GM12872 (cell line): Measurements from ENCODE around the gene VHLL.

Source experiments
- TF ChIP-seq, protein P1 (sequence below): IDR thresholded peaks from 3 replicates; pipeline ENCODE4 v1.5.1; 2011; ENCODE audit warnings: low read depth, mild to moderate bottlenecking, low read length, moderate library complexity; ENCODE audit not compliant: insufficient read depth

The VHLL gene

DNA sequence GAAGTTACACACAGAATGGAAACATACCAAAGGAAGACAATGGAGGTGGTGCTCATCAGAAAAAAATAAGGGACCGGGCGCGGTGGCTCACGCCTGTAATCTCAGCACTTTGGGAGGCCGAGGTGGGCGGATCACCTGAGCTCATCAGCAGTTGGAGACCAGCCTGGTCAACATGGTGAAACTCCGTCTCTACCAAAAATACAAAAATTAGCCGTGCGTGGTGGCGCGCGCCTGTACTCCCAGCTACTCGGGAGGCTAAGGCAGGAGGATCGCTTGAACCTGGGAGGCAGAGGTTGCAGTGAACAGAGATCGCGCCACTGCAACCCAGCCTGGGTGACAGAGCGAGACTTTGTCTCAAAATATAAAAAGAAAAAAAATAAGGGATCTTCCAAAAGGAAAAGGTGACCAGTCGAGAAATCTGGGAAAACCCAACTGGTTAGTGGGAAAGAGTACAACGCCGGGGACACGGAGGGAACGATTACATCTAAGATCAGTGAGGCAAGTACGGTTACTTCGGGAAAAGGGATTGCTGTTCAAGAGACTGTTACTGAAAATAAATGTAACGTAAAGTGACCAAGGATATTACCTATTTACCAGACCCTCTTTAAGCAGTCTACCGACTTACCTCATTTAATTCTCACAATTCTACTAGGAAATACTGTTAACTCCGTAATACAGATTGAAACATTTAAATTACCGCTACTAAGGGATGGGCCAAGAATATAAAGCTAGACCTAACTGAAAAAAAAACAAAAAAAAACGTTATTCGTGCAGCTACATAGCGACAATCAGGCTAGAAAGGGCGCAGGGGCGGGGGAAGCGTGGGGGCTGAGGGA lies 38.2 kb upstream of the VHLL start:
- TF ChIP-seq, protein P1, sequence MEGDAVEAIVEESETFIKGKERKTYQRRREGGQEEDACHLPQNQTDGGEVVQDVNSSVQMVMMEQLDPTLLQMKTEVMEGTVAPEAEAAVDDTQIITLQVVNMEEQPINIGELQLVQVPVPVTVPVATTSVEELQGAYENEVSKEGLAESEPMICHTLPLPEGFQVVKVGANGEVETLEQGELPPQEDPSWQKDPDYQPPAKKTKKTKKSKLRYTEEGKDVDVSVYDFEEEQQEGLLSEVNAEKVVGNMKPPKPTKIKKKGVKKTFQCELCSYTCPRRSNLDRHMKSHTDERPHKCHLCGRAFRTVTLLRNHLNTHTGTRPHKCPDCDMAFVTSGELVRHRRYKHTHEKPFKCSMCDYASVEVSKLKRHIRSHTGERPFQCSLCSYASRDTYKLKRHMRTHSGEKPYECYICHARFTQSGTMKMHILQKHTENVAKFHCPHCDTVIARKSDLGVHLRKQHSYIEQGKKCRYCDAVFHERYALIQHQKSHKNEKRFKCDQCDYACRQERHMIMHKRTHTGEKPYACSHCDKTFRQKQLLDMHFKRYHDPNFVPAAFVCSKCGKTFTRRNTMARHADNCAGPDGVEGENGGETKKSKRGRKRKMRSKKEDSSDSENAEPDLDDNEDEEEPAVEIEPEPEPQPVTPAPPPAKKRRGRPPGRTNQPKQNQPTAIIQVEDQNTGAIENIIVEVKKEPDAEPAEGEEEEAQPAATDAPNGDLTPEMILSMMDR, result no peak

DNA sequence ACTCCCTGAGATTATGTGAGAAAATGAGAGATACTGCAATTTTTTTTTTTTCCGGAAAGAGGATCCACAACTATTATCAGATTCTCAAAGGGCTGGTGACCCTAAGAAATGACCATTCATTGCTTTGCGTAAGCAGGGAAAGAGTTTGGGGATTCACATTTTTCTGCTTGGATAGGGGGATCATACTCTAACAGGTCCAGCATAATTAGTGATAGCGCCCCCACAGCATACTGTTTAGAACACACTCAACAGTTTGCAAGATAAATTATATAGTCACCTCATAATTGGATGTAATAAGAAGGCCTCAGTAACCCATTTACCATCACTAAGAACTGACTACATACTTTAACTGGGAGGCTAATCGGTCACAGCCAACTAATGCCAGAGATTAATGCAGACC lies 37.1 kb upstream of the VHLL start:
- TF ChIP-seq, protein P1, result peak; percentile 48; the same call in 2 of the 3 replicates

DNA sequence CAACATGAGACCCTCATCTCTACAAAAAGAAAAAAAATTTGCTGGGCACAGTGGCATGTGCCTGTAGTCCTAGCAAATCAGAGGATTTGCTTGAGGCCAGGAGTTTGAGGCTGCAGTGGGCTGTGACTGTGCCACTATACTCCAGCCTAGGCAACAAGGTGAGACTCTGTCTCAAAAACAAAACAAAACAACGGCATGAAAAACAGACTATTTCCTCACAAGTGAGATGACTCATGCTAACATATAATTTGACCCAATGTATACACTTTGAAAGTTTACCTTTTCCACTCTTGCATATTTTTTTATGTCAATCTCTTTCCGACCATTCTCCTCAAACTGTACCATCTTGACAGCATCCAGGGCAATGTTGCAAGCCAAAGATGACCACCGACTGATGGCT lies 21.5 kb upstream of the VHLL start:
- TF ChIP-seq, protein P1, result no peak

DNA sequence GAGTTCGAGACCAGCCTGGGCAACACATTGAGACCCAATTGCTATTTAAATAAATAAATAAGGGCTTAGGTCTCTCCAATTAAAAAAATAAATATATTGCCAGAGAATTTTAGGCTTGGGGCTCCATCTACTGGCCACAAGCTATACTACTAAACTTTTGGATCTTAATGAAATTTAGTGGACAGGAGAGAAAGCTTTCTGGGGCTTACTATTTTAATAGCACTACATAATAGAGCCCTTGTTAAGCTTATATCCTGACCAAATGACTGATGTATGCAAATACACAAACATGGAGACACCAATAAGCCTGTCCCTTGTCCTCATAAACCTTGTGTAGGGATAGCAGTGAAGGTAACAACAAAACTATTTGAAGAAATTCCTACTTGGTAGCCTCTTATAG lies 20.6 kb upstream of the VHLL start:
- TF ChIP-seq, protein P1, result peak; percentile 44; the same call in 1 of the 3 replicates

- TF ChIP-seq, protein P1, result no peak
Observed at GRCh38 chr1:156316909-156317308, 17.8 kb upstream of the VHLL start.

GRCh38 chr1:156310962-156311361 lies 11.9 kb upstream of the VHLL start:
- TF ChIP-seq, protein P1, result no peak

DNA sequence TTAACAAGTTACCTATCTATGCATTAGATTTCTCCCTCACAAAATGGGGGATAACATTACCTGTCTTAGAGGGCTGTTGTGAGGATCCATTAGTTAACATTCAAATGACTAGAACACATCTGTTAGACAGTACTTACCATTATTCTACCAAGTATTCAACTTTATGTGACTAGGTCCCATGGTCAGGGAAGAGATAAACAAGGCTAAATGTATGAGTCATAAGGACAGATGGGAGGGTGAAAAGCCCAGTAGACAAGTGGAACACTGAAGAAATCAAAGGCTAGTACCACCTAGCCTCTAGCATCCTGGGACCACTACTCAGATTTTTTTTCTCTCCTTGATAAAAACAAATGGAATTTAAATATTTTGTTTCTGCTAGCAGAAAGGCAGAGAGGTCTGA lies 9.0 kb upstream of the VHLL start:
- TF ChIP-seq, protein P1, result no peak
